Esophagus squamous epithelium (tissue), 4 donors: ENCODE measurements around the gene FGD4.
"Not testable (repeated sequence)": the region's sequence is repeated elsewhere in the genome, so short reads cannot be mapped to it uniquely, and the experiment has no call there.

Source experiments
- CTCF ChIP-seq, 6 experiments: fragments of 450-650 bp in 4 of 6; fragments of 200-600 bp in 2 of 6; sonication (generic) in 2 of 6; IDR thresholded peaks; one replicate each; pipeline ENCODE4 v1.5.1; 2016 to 2019; ENCODE audit warnings: antibody characterized with exemption in 6 of 6, mild to moderate bottlenecking in 4 of 6, moderate library complexity in 4 of 6
- POLR2A ChIP-seq, 4 donors: fragments of 450-650 bp; IDR thresholded peaks; one replicate each; pipeline ENCODE4 v1.6.1; 2017; ENCODE audit warnings: antibody characterized with exemption in 4 of 4, mild to moderate bottlenecking in 4 of 4, moderate library complexity in 3 of 4

- not testable (repeated sequence) for TF ChIP-seq CTCF, POLR2A (IDR thresholded peaks at IDR 0.05)
Observed at GRCh38 chr12:32507096-32507941, 108.0 kb downstream of the FGD4 start.
